GM06990 (cell line): ENCODE results near the gene KLF7.

Experiments used
- DNase-seq: peaks from one replicate; pipeline ENCODE4 v3.0.0-alpha.2; 2011; ENCODE audit not compliant: insufficient read length; ENCODE audit errors: extremely low read depth
- H3K27me3 ChIP-seq: replicated peaks from 2 replicates; pipeline ENCODE4 v1.6.0; 2011; ENCODE audit warnings: low read length; ENCODE audit not compliant: control insufficient read depth, insufficient read depth
- H3K36me3 ChIP-seq: 2 replicates; pipeline ENCODE4 v1.5.1; 2011; ENCODE audit warnings: low read length; ENCODE audit not compliant: control insufficient read depth, insufficient read depth
- H3K4me3 ChIP-seq: replicated peaks from 2 replicates; pipeline ENCODE4 v1.5.1; 2011; ENCODE audit warnings: low read depth, mild to moderate bottlenecking, control low read depth, low read length
- CTCF ChIP-seq: IDR thresholded peaks from 2 replicates; pipeline ENCODE4 v1.5.1; 2011; ENCODE audit warnings: low read length, control low read depth, mild to moderate bottlenecking, inconsistent platforms; ENCODE audit not compliant: insufficient read depth, poor library complexity, severe bottlenecking

The KLF7 gene

DNA sequence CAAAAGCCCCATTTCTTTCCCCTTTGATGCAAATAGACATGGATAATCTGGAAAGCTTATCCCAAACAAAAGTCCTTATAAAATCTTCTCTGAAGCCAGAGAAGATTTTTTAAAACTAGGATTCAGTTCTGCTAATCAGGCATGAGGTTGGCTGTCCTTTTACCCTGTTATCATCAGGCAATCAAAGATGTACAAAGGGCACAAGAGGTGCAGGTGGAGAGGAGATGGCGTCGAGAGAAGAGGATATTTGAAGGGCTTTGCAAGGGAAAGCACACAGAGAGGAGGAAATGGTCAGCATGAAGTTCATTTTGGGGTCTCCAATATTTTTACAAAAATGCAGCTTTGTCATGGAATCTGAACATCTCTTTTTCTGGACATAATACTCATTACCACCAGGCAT lies 88.5 kb downstream of the KLF7 start:
- TF ChIP-seq CTCF: no peak
- H3K36me3 ChIP-seq: no peaks in the 10 kb centered on the region
- H3K27me3 ChIP-seq: no peaks in the 10 kb centered on the region
- no peak overlapping the region for H3K4me3 ChIP-seq
- DNase-seq: no peak

GRCh38 chr2:207075456-207075855 lies 90.3 kb downstream of the KLF7 start:
- Histone ChIP-seq H3K4me3 (no peak overlapping the region), H3K36me3 (no peaks in the 10 kb centered on the region), H3K27me3 (no peaks in the 10 kb centered on the region)
- DNase-seq: no peak
- TF ChIP-seq CTCF: no peak

GRCh38 chr2:207073801-207074678 lies 91.7 kb downstream of the KLF7 start:
- no peak for TF ChIP-seq CTCF
- no peaks in the 10 kb centered on the region for H3K27me3 ChIP-seq
- H3K4me3 ChIP-seq: no peak overlapping the region
- peak; percentile 11 for DNase-seq
- no peaks in the 10 kb centered on the region for H3K36me3 ChIP-seq

GRCh38 chr2:207073412-207073800 lies 92.3 kb downstream of the KLF7 start:
- no peaks in the 10 kb centered on the region for H3K27me3 ChIP-seq
- H3K4me3 ChIP-seq: no peak overlapping the region
- no peak for TF ChIP-seq CTCF
- no peaks in the 10 kb centered on the region for H3K36me3 ChIP-seq
- no peak for DNase-seq

DNA sequence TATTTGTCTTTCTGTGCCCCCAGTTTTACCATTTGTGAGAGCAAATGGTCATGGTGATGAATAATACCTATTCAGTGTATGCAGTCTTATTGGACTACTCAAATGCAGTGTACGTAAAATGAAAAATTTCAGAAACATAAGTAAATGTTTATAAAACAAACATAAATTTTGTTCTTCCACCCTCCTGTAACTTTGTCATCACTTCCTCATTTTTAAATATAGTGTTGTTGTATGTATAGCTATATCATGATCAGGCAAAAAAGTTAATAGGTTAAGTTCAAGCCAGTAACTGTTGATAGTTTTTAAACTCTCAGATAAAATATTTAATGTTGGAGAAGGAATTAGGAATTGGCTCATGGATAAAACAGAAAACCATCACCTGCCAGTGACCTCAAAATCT lies 93.2 kb downstream of the KLF7 start:
- H3K36me3 ChIP-seq: no peaks in the 10 kb centered on the region
- no peak overlapping the region for H3K4me3 ChIP-seq
- no peaks in the 10 kb centered on the region for H3K27me3 ChIP-seq
- no peak for DNase-seq
- TF ChIP-seq CTCF: no peak
